ENCODE measurements around the gene CDR2L. TPM values are rescaled to one million over a fixed set of nuclear protein-coding genes. Genes with fewer than 3 reads are reported as not detected.

CDR2L gene
- total and polyA plus RNA-seq, 7 donors = 2.4 to 16.9 (median 9.3) TPM

GRCh38 chr17:74943808-74944522 is 43.5 kb upstream of the CDR2L start:
- WGBS, 2 donors = 20 to 56% methylated on average over 13 of the region's 13 CpGs
- TF ChIP-seq POLR2AphosphoS5 (IDR thresholded peaks at IDR 0.05) (no peak), EP300 (IDR thresholded peaks at IDR 0.05) (no peak), POLR2A (IDR thresholded peaks at IDR 0.05) (no peak)
- TF ChIP-seq, protein P1, sequence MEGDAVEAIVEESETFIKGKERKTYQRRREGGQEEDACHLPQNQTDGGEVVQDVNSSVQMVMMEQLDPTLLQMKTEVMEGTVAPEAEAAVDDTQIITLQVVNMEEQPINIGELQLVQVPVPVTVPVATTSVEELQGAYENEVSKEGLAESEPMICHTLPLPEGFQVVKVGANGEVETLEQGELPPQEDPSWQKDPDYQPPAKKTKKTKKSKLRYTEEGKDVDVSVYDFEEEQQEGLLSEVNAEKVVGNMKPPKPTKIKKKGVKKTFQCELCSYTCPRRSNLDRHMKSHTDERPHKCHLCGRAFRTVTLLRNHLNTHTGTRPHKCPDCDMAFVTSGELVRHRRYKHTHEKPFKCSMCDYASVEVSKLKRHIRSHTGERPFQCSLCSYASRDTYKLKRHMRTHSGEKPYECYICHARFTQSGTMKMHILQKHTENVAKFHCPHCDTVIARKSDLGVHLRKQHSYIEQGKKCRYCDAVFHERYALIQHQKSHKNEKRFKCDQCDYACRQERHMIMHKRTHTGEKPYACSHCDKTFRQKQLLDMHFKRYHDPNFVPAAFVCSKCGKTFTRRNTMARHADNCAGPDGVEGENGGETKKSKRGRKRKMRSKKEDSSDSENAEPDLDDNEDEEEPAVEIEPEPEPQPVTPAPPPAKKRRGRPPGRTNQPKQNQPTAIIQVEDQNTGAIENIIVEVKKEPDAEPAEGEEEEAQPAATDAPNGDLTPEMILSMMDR (IDR thresholded peaks at IDR 0.05) = no peak

GRCh38 chr17:74945543-74945942 is 41.9 kb upstream of the CDR2L start:
- Histone ChIP-seq H3K9me3 (no peaks in the 10 kb centered on the region), H3K36me3 (no peaks in the 10 kb centered on the region), H3K4me3 (no peak overlapping the region), H3K27ac (no peak overlapping the region), H3K27me3 (peaks cover 0 to 68% (median 14%) of the 10 kb centered on the region in 3 donors), H3K4me1 (no peaks in the 10 kb centered on the region)
- no peak for DNase-seq
- intact Hi-C loops (cut with DNase I) = no loop called here
- WGBS, 2 donors = 38 to 46% methylated on average over 6 of the region's 6 CpGs
- TF ChIP-seq EP300 (IDR thresholded peaks at IDR 0.05) = no peak
- TF ChIP-seq POLR2AphosphoS5 (IDR thresholded peaks at IDR 0.05) = no peak
- TF ChIP-seq, protein P1 (IDR thresholded peaks at IDR 0.05) = no peak
- no peak for TF ChIP-seq POLR2A (IDR thresholded peaks at IDR 0.05)

More at GRCh38 chr17:74943808-74944522, 43.5 kb upstream of the CDR2L start:
- H3K36me3 ChIP-seq = no peaks in the 10 kb centered on the region
- no peaks in the 10 kb centered on the region for H3K4me1 ChIP-seq
- intact Hi-C loops (cut with DNase I) = no loop called here
- H3K4me3 ChIP-seq = no peak overlapping the region
- no peak overlapping the region for H3K27ac ChIP-seq
- no peak for DNase-seq
- peaks cover 0 to 59% (median 14%) of the 10 kb centered on the region in 3 donors for H3K27me3 ChIP-seq
- no peaks in the 10 kb centered on the region for H3K9me3 ChIP-seq

DNA sequence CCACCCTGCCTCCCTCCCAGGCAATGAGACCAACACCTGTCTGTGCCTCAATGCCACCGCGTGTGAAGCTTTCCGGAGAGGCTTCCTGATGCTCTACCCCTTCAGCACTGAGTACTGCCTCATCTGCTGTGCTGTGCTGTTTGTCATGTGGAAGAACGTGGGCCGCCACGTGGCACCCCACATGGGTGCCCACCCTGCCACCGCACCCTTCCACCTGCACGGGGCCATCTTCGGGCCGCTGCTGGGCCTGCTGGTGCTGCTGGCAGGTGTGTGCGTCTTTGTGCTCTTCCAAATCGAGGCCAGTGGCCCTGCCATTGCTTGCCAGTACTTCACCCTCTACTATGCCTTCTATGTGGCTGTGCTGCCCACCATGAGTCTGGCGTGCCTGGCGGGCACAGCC is 40.8 kb upstream of the CDR2L start:
- Histone ChIP-seq H3K36me3 (no peaks in the 10 kb centered on the region), H3K9me3 (no peaks in the 10 kb centered on the region), H3K4me1 (no peaks in the 10 kb centered on the region), H3K27ac (no peak overlapping the region), H3K27me3 (peaks cover 0 to 68% (median 6%) of the 10 kb centered on the region in 3 donors), H3K4me3 (no peak overlapping the region)
- no peak for TF ChIP-seq POLR2A (IDR thresholded peaks at IDR 0.05)
- TF ChIP-seq, protein P1 (IDR thresholded peaks at IDR 0.05) = no peak
- TF ChIP-seq EP300 (IDR thresholded peaks at IDR 0.05) = no peak
- no peak for TF ChIP-seq POLR2AphosphoS5 (IDR thresholded peaks at IDR 0.05)
- intact Hi-C loops (cut with DNase I) = no loop called here
- no peak for DNase-seq
- 88 to 93% methylated on average over 14 of the region's 14 CpGs for WGBS, 2 donors

DNA sequence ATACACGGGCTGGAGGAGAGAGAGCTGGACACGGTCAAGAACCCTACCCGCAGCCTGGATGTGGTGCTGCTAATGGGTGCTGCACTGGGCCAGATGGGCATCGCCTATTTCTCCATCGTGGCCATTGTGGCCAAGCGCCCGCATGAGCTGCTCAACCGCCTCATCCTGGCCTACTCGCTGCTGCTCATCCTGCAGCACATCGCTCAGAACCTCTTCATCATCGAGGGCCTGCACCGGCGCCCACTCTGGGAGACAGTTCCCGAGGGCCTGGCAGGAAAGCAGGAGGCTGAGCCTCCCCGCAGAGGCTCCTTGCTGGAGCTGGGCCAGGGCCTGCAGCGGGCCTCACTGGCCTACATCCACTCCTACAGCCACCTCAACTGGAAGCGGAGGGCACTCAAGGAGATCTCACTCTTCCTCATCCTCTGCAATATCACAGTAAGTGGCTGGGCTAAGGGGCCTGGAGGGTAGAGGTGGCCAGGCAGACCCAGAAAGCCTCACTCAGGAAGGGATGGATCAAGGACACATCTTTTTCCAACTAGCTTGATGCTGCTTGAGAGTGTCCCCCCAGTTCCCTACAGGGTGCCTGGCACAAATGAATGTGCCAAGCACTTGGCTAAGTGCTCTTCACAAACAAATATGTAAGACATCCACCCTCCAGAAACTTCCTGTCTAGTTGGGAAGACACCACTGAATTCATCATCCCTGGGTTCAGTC is 40.2 kb upstream of the CDR2L start:
- Histone ChIP-seq H3K4me1 (no peaks in the 10 kb centered on the region), H3K9me3 (no peaks in the 10 kb centered on the region), H3K27me3 (peaks cover 0 to 68% (median under 1%) of the 10 kb centered on the region in 3 donors), H3K4me3 (no peak overlapping the region), H3K36me3 (no peaks in the 10 kb centered on the region), H3K27ac (no peak overlapping the region)
- TF ChIP-seq POLR2AphosphoS5 (IDR thresholded peaks at IDR 0.05) = no peak
- intact Hi-C loops (cut with DNase I) = no loop called here
- 93 to 94% methylated on average over 17 of the region's 17 CpGs for WGBS, 2 donors
- no peak for DNase-seq

GRCh38 chr17:74949455-74950115 is 37.8 kb upstream of the CDR2L start:
- DNase-seq = no peak
- peaks cover 0 to 60% (median 0%) of the 10 kb centered on the region in 3 donors for H3K27me3 ChIP-seq
- H3K27ac ChIP-seq = no peak overlapping the region
- no peak overlapping the region for H3K4me3 ChIP-seq
- no peaks in the 10 kb centered on the region for H3K9me3 ChIP-seq
- 45 to 61% methylated on average over 12 of the region's 12 CpGs for WGBS, 2 donors
- intact Hi-C loops (cut with DNase I) = no loop called here
- no peaks in the 10 kb centered on the region for H3K4me1 ChIP-seq
- no peaks in the 10 kb centered on the region for H3K36me3 ChIP-seq
- TF ChIP-seq, protein P1 (IDR thresholded peaks at IDR 0.05) = no peak
- no peak for TF ChIP-seq POLR2AphosphoS5 (IDR thresholded peaks at IDR 0.05)
- no peak for TF ChIP-seq POLR2A (IDR thresholded peaks at IDR 0.05)
- no peak for TF ChIP-seq EP300 (IDR thresholded peaks at IDR 0.05)
